IMR-90 (cell line): ENCODE results near the gene FMN2. TPM values are rescaled to one million over a fixed set of nuclear protein-coding genes. Genes with fewer than 3 reads are reported as not detected.

ENCODE experiments used
- ATAC-seq: fragments of 200-7000 bp; cut with Tn5 transposase; 2 replicates; pipeline ENCODE4 v1.9.1; 2020; ENCODE audit warnings: low read depth, mild to moderate bottlenecking, moderate library complexity
- BruUV-seq: library from RNA; stranded (reverse); fragments of 400-500 nt; replicated peaks from 2 replicates; lab custom pipeline; 2021; lab: Mats Ljungman, UMichigan
- CTCF ChIA-PET: fragments of 300-600 bp; formaldehyde crosslinking; extraction: SDS; loops from one replicate; lab custom pipeline; 2021; ENCODE audit warnings: antibody characterized with exemption; lab: Yijun Ruan, JAX
- POLR2A ChIA-PET: fragments of 300-600 bp; sonication (Branson Sonifier 250); formaldehyde crosslinking; loops from one replicate; lab custom pipeline; 2022; ENCODE audit warnings: antibody characterized with exemption; ENCODE audit not compliant: unreplicated experiment; lab: Charles Lee
- DNase-seq: peaks from one replicate; pipeline ENCODE4 v3.0.0; 2013
- H2AFZ ChIP-seq: replicated peaks from 2 replicates; pipeline ENCODE3; 2013; ENCODE audit warnings: low read length, mild to moderate bottlenecking; ENCODE audit not compliant: poor library complexity
- H2AK5ac ChIP-seq: 2 replicates; pipeline ENCODE4 v1.6.1; 2013; ENCODE audit warnings: low read depth, low read length, inconsistent platforms
- H2AK9ac ChIP-seq: replicated peaks from 2 replicates; pipeline ENCODE3; 2013; ENCODE audit warnings: mild to moderate bottlenecking, low read depth, low read length, moderate library complexity; ENCODE audit not compliant: poor library complexity
- H2BK120ac ChIP-seq: 2 replicates; pipeline ENCODE4 v1.6.1; 2013; ENCODE audit warnings: low read depth, low read length, inconsistent platforms
- H2BK15ac ChIP-seq: 3 replicates; pipeline ENCODE4 v1.6.1; 2013; ENCODE audit warnings: low read depth, low read length, inconsistent platforms
- H2BK20ac ChIP-seq: 2 replicates; pipeline ENCODE4 v1.6.1; 2013; ENCODE audit warnings: low read depth, mild to moderate bottlenecking, inconsistent platforms, low read length, moderate library complexity
- H2BK5ac ChIP-seq: 2 replicates; pipeline ENCODE4 v1.6.1; 2013; ENCODE audit warnings: mild to moderate bottlenecking, low read depth, low read length, inconsistent platforms; ENCODE audit not compliant: poor library complexity, severe bottlenecking
- H3K14ac ChIP-seq: replicated peaks from 2 replicates; pipeline ENCODE4 v1.6.1; 2013; ENCODE audit warnings: low read depth, low read length, inconsistent platforms
- H3K18ac ChIP-seq: 2 replicates; pipeline ENCODE4 v1.6.1; 2013; ENCODE audit warnings: low read depth, low read length, control low read depth
- H3K23ac ChIP-seq: 2 replicates; pipeline ENCODE4 v1.6.1; 2013; ENCODE audit warnings: low read depth, low read length, inconsistent platforms
- H3K27ac ChIP-seq: 2 replicates; pipeline ENCODE4 v1.5.1; 2013; ENCODE audit warnings: mild to moderate bottlenecking, control low read depth, low read length; ENCODE audit not compliant: insufficient read depth
- H3K27me3 ChIP-seq: 2 replicates; pipeline ENCODE4 v1.6.1; 2013; ENCODE audit warnings: low read length; ENCODE audit not compliant: control insufficient read depth, insufficient read depth
- H3K36me3 ChIP-seq: 2 replicates; pipeline ENCODE4 v1.6.1; 2013; ENCODE audit warnings: low read length, mixed read lengths; ENCODE audit not compliant: control insufficient read depth, insufficient read depth
- H3K4ac ChIP-seq: 2 replicates; pipeline ENCODE4 v1.6.1; 2013; ENCODE audit warnings: low read depth, low read length, inconsistent platforms
- H3K4me1 ChIP-seq: 2 replicates; pipeline ENCODE4 v1.6.1; 2013; ENCODE audit warnings: low read length, mixed read lengths; ENCODE audit not compliant: control insufficient read depth, insufficient read depth
- H3K4me2 ChIP-seq: 2 replicates; pipeline ENCODE4 v1.6.1; 2013; ENCODE audit warnings: low read depth, mild to moderate bottlenecking, control low read depth, low read length, moderate library complexity
- H3K4me3 ChIP-seq: 2 replicates; pipeline ENCODE4 v1.5.1; 2013; ENCODE audit warnings: low read depth, mild to moderate bottlenecking, control low read depth, low read length, moderate library complexity; ENCODE audit not compliant: insufficient read depth
- H3K56ac ChIP-seq: 2 replicates; pipeline ENCODE4 v1.6.1; 2013; ENCODE audit warnings: low read length, inconsistent platforms; ENCODE audit not compliant: insufficient read depth; ENCODE audit errors: extremely low read depth
- H3K79me1 ChIP-seq, 2 experiments: 2 replicates each; pipeline ENCODE4 v1.6.1; 2013; ENCODE audit warnings: low read length in 2 of 2, inconsistent platforms in 1 of 2, low read depth in 1 of 2
- H3K9ac ChIP-seq: 2 replicates; pipeline ENCODE4 v1.6.1; 2013; ENCODE audit warnings: low read depth, low read length, control low read depth
- H3K9me1 ChIP-seq: 2 replicates; pipeline ENCODE4 v1.6.1; 2013; ENCODE audit warnings: low read length, inconsistent platforms; ENCODE audit not compliant: insufficient read depth
- H3K9me3 ChIP-seq: 2 replicates; pipeline ENCODE4 v1.6.1; 2013; ENCODE audit warnings: low read length; ENCODE audit not compliant: control insufficient read depth, insufficient read depth
- H4K20me1 ChIP-seq: 2 replicates; pipeline ENCODE4 v1.6.1; 2013; ENCODE audit warnings: low read length, inconsistent platforms; ENCODE audit not compliant: insufficient read depth
- H4K5ac ChIP-seq: 2 replicates; pipeline ENCODE4 v1.6.1; 2013; ENCODE audit warnings: mild to moderate bottlenecking, low read depth, low read length, control low read depth
- H4K8ac ChIP-seq, 2 experiments: 2 replicates each; pipeline ENCODE4 v1.6.1; 2013; ENCODE audit warnings: low read depth in 2 of 2, low read length in 2 of 2, control low read depth in 1 of 2, inconsistent platforms in 1 of 2
- H4K91ac ChIP-seq: 2 replicates; pipeline ENCODE4 v1.6.1; 2013; ENCODE audit warnings: low read depth, low read length, inconsistent platforms; ENCODE audit not compliant: insufficient read depth
- MAZ ChIP-seq: IDR thresholded peaks from 2 replicates; pipeline ENCODE4 v1.6.1; 2012; ENCODE audit warnings: low read depth, mild to moderate bottlenecking, low read length, improper control_type of control experiment, moderate library complexity, borderline replicate concordance
- MXI1 ChIP-seq: IDR thresholded peaks from 2 replicates; pipeline ENCODE4 v1.6.1; 2012; ENCODE audit warnings: low read depth, mild to moderate bottlenecking, low read length, moderate library complexity, borderline replicate concordance
- SMC3 ChIP-seq: fragments of 150-350 bp; IDR thresholded peaks from 2 replicates; pipeline ENCODE4 v1.6.1; 2016; ENCODE audit warnings: low read depth, mild to moderate bottlenecking, antibody characterized with exemption, low read length, moderate library complexity
- WGBS, 2 experiments: methylation state at CpG; one replicate each; pipeline versions ENCODE4 v1.1.5 to v1.1.7; 2013; ENCODE audit warnings: missing lambda C conversion rate in 2 of 2; ENCODE audit not compliant: insufficient read length in 1 of 2; ENCODE audit errors: extremely low coverage in 2 of 2; 5-methylcytosine and 5-hydroxymethylcytosine counted together
- dilution Hi-C: fragments of 300-500 bp; cut with HindIII; formaldehyde crosslinking; loops from one replicate; pipeline ENCODE4 v1.14.3; 2018; ENCODE audit warnings: low sequenced_read_pairs; ENCODE audit not compliant: unreplicated experiment
- in situ Hi-C: fragments of 300-500 bp; cut with MboI; formaldehyde crosslinking; loops from 3 replicates; pipeline ENCODE4 v1.14.3; 2019; ENCODE audit warnings: low sequenced_read_pairs, inconsistent platforms, mixed read lengths
- intact Hi-C: fragments of 100-400 bp; cut with micrococcal nuclease; formaldehyde crosslinking; loops from 2 replicates; pipeline ENCODE4 v1.10.0; 2022
- polyA plus RNA-seq, 3 experiments: library from polyadenylated mRNA; depleted of rRNA; stranded (reverse); fragments of >200 nt; gene quantifications; 2 replicates each; pipeline ENCODE4 v1.2.3, GENCODE V29; 2012; ENCODE audit warnings: low replicate concordance in 1 of 3
- total RNA-seq: library from RNA; depleted of rRNA; stranded (reverse); fragments of >200 nt; gene quantifications from 2 replicates; pipeline ENCODE4 v1.2.3, GENCODE V29; 2012

Gene FMN2
- total and polyA plus RNA-seq, 2 of the 4 experiments (the other 2 are of a cell fraction): 29.0 to 35.8 TPM

DNA sequence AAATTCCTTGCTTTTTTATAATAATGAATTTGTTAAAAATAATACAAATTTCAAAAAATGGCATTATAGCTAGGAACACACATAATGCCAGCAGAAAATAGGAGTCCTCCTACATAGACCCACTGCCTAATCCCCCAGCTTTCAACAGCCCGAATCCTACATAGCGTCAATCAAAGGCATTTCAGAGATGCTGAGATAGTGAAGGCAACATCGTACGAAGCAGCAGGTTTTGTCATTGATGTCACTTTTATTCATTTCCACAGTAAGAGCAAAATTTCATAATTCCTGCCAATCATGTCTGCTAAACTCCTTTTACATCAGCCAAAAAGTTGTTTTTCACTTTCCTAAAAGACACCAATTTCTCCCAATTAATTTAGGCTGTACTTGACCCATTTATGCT, 426.2 kb downstream of the FMN2 start:
- H2AK5ac ChIP-seq: no peak overlapping the region
- H4K8ac ChIP-seq: no peak overlapping the region
- ChIA-PET POLR2A (no interaction called here), CTCF (no interaction called here)
- no peak overlapping the region for H3K56ac ChIP-seq
- no TSS peak for BruUV-seq
- no peak overlapping the region for H3K4ac ChIP-seq
- ATAC-seq (no peak), DNase-seq (no peak)
- dilution Hi-C loops: no loop called here
- no peak overlapping the region for H2BK15ac ChIP-seq
- H2BK120ac ChIP-seq: no peak overlapping the region
- H3K14ac ChIP-seq: no peak overlapping the region
- H2AK9ac ChIP-seq: no peak overlapping the region
- H3K9ac ChIP-seq: no peak overlapping the region
- H3K9me3 ChIP-seq: no peaks in the 10 kb centered on the region
- H4K20me1 ChIP-seq: no peaks in the 10 kb centered on the region
- no peak overlapping the region for H4K91ac ChIP-seq
- no peak overlapping the region for H4K5ac ChIP-seq
- intact Hi-C loops: no loop called here
- H3K4me1 ChIP-seq: no peaks in the 10 kb centered on the region; the same call in 1 of the 2 replicates
- H3K27me3 ChIP-seq: no peaks in the 10 kb centered on the region
- no peak overlapping the region for H3K23ac ChIP-seq
- no peak overlapping the region for H3K18ac ChIP-seq
- no peak overlapping the region for H2BK20ac ChIP-seq
- no peak overlapping the region for H2BK5ac ChIP-seq
- no peak overlapping the region for H2AFZ ChIP-seq
- in situ Hi-C loops: no loop called here
- no peak for TF ChIP-seq MAZ
- TF ChIP-seq MXI1: no peak
- no peak for TF ChIP-seq SMC3
- H3K4me2 ChIP-seq: no peak overlapping the region
- H3K36me3 ChIP-seq: no peaks in the 10 kb centered on the region; the same call in 1 of the 2 replicates
- no peak overlapping the region for H3K4me3 ChIP-seq
- WGBS, 2 experiments: no CpG with 5 or more reads among the region's 4 CpGs
- peaks cover 2 to 5% of the 10 kb centered on the region in 2 experiments; a peak in 2 of 4 replicates for H3K79me1 ChIP-seq
- peaks cover 2% of the 10 kb centered on the region; the same call in 1 of the 2 replicates for H3K9me1 ChIP-seq
- no peak overlapping the region for H3K27ac ChIP-seq
